GM23338 (cell line): ENCODE results near the gene NRF1. TPM values are rescaled to one million over a fixed set of nuclear protein-coding genes. Genes with fewer than 3 reads are reported as not detected.
A peak's percentile ranks its signal among the peaks of the same experiment; 100 is the strongest.

Experiments
- ATAC-seq: fragments of 200-7000 bp; cut with Tn5 transposase; 3 replicates; pipeline ENCODE4 v1.9.1; 2020
- DNase-seq: peaks from one replicate; pipeline ENCODE4 v3.0.0-alpha.2; 2015; ENCODE audit warnings: low spot score
- H2AFZ ChIP-seq: fragments of 200-600 bp; sonication (generic); 2 replicates; pipeline ENCODE4 v1.8.0; 2016; ENCODE audit warnings: antibody characterized with exemption, mild to moderate bottlenecking, moderate library complexity
- H3F3A ChIP-seq: fragments of 200-600 bp; sonication (generic); replicated peaks from 2 replicates; pipeline ENCODE4 v1.8.0; 2017; ENCODE audit warnings: antibody characterized with exemption, mixed run types, low read depth
- H3K27ac ChIP-seq: fragments of 200-600 bp; sonication (generic); 2 replicates; pipeline ENCODE4 v1.6.1; 2016; ENCODE audit warnings: low read depth
- H3K27me3 ChIP-seq: fragments of 200-600 bp; sonication (generic); 2 replicates; pipeline ENCODE4 v1.8.0; 2016; ENCODE audit warnings: mild to moderate bottlenecking, mixed run types, moderate library complexity; ENCODE audit not compliant: insufficient read depth
- H3K36me3 ChIP-seq: fragments of 200-600 bp; sonication (generic); 2 replicates; pipeline ENCODE4 v1.8.0; 2016; ENCODE audit warnings: mild to moderate bottlenecking; ENCODE audit not compliant: insufficient read depth
- H3K4me1 ChIP-seq: fragments of 200-600 bp; sonication (generic); 2 replicates; pipeline ENCODE4 v1.8.0; 2016; ENCODE audit warnings: mild to moderate bottlenecking, moderate library complexity; ENCODE audit not compliant: insufficient read depth
- H3K4me2 ChIP-seq: fragments of 200-600 bp; sonication (generic); 2 replicates; pipeline ENCODE4 v1.7.1; 2017; ENCODE audit warnings: mixed run types
- H3K4me3 ChIP-seq: fragments of 200-600 bp; sonication (generic); 2 replicates; pipeline ENCODE4 v1.6.1; 2016; ENCODE audit warnings: mixed run types
- H3K79me2 ChIP-seq: fragments of 200-600 bp; sonication (generic); replicated peaks from 2 replicates; pipeline ENCODE4 v1.8.0; 2017; ENCODE audit warnings: mild to moderate bottlenecking; ENCODE audit not compliant: insufficient read depth
- H3K9me2 ChIP-seq: fragments of 200-600 bp; sonication (generic); 2 replicates; pipeline ENCODE4 v1.8.0; 2017; ENCODE audit not compliant: insufficient read depth
- H4K20me1 ChIP-seq: fragments of 200-600 bp; sonication (generic); replicated peaks from 2 replicates; pipeline ENCODE4 v1.8.0; 2017; ENCODE audit warnings: mild to moderate bottlenecking; ENCODE audit not compliant: insufficient read depth
- H3K27ac Mint-ChIP-seq: 2 replicates; pipeline ENCODE4 v1.8.0; 2020; ENCODE audit warnings: inconsistent platforms, mild to moderate bottlenecking, moderate library complexity, mixed read lengths
- H3K27me3 Mint-ChIP-seq: 3 replicates; pipeline ENCODE4 v1.8.0; 2022; ENCODE audit warnings: low read depth, mild to moderate bottlenecking, moderate library complexity, mixed read lengths, inconsistent platforms; ENCODE audit not compliant: insufficient read depth, poor library complexity
- H3K36me3 Mint-ChIP-seq: 3 replicates; pipeline ENCODE4 v1.8.0; 2021; ENCODE audit warnings: low read depth, mild to moderate bottlenecking, inconsistent platforms, moderate library complexity, mixed read lengths
- H3K4me1 Mint-ChIP-seq: 3 replicates; pipeline ENCODE4 v1.8.0; 2020; ENCODE audit warnings: mild to moderate bottlenecking, inconsistent platforms, mixed read lengths
- H3K4me3 Mint-ChIP-seq: 3 replicates; pipeline ENCODE4 v1.8.0; 2021; ENCODE audit warnings: moderate library complexity, mild to moderate bottlenecking, inconsistent platforms, mixed read lengths
- H3K9me3 Mint-ChIP-seq: 3 replicates; pipeline ENCODE4 v1.8.0; 2020; ENCODE audit warnings: moderate library complexity, mild to moderate bottlenecking, inconsistent platforms, mixed read lengths
- CREB1 ChIP-seq: fragments of 250-450 bp; sonication (Bioruptor Pico); IDR thresholded peaks from 2 replicates; pipeline ENCODE4 v1.5.0; 2020; ENCODE audit warnings: low read depth, mild to moderate bottlenecking, moderate library complexity
- CTCF ChIP-seq, 2 experiments: fragments of 200-600 bp in 1 of 2; sonication (generic) in 1 of 2; conservative IDR thresholded peaks; 2 replicates each; pipeline versions ENCODE4 v1.5.1 to v1.6.1; 2016 to 2017; ENCODE audit warnings: antibody characterized with exemption in 2 of 2, low read depth in 2 of 2, mild to moderate bottlenecking in 2 of 2, moderate library complexity in 1 of 2
- ETS1 ChIP-seq: IDR thresholded peaks from 2 replicates; pipeline ENCODE4 v1.6.1; 2016; ENCODE audit warnings: antibody characterized with exemption
- EZH2phosphoT487 ChIP-seq: fragments of 200-600 bp; sonication (generic); IDR thresholded peaks from one replicate; pipeline ENCODE4 v1.8.1; 2018; ENCODE audit warnings: antibody characterized with exemption; ENCODE audit not compliant: unreplicated experiment
- JUNB ChIP-seq: IDR thresholded peaks from one replicate; pipeline ENCODE4 v1.6.1; 2016; ENCODE audit warnings: antibody characterized with exemption; ENCODE audit not compliant: unreplicated experiment
- NANOG ChIP-seq: IDR thresholded peaks from 2 replicates; pipeline ENCODE4 v1.6.1; 2016; ENCODE audit warnings: antibody characterized with exemption, borderline replicate concordance
- STAT1 ChIP-seq: IDR thresholded peaks from one replicate; pipeline ENCODE4 v1.6.1; 2016; ENCODE audit warnings: antibody characterized with exemption; ENCODE audit not compliant: unreplicated experiment
- ZNF114 ChIP-seq: fragments of 250-450 bp; sonication (Bioruptor Pico); IDR thresholded peaks from 2 replicates; pipeline ENCODE4 v1.5.0; 2020; ENCODE audit warnings: mild to moderate bottlenecking, moderate library complexity
- ZNF331 ChIP-seq: fragments of 250-450 bp; sonication (Bioruptor Pico); IDR thresholded peaks from 2 replicates; pipeline ENCODE4 v1.5.0; 2020; ENCODE audit warnings: low read depth, mild to moderate bottlenecking, moderate library complexity
- ZNF462 ChIP-seq: fragments of 250-450 bp; sonication (Bioruptor Pico); IDR thresholded peaks from 2 replicates; pipeline ENCODE4 v1.5.0; 2020; ENCODE audit warnings: mild to moderate bottlenecking, moderate library complexity
- polyA plus RNA-seq: library from polyadenylated mRNA; unstranded; fragments of >200 nt; fragmentation: Nextera tagmentation; extraction: Ambion mirVana; gene quantifications from 2 replicates; pipeline ENCODE4 v1.2.1, GENCODE V29; 2016
- total RNA-seq: library from RNA; depleted of rRNA; stranded (reverse); fragments of >200 nt; shearing (Covaris generic); gene quantifications from 2 replicates; pipeline ENCODE4 v1.2.3, GENCODE V29; 2014

The NRF1 gene
- total and polyA plus RNA-seq, 2 experiments from 2014 or later = 5.3 to 24.6 TPM

- TF ChIP-seq ZNF462 (CRISPR knock-in tag) (no peak), JUNB (no peak), ZNF331 (no peak)
Observed at GRCh38 chr7:129613016-129613337, 1.5 kb downstream of the NRF1 start (continued).

- peaks cover 82% of the 10 kb centered on the region for H3K79me2 ChIP-seq
- H4K20me1 ChIP-seq = peaks cover 60% of the 10 kb centered on the region
- no peak overlapping the region for H3K4me3 ChIP-seq
- peaks cover 3% of the 10 kb centered on the region; the same call in 2 of the 3 replicates for H3K36me3 Mint-ChIP-seq
- no peaks in the 10 kb centered on the region for H3K27me3 ChIP-seq
- H3K27ac ChIP-seq = no peak overlapping the region
- no peaks in the 10 kb centered on the region; the same call in 2 of the 3 replicates for H3K9me3 Mint-ChIP-seq
- H3K4me2 ChIP-seq = 0 out of 2 replicates have a peak overlapping the region, but pooled peaks have one; percentile 9
- peaks cover 40% of the 10 kb centered on the region for H3K4me1 Mint-ChIP-seq
- DNase-seq (no peak), ATAC-seq (no peak)
- H3K27ac Mint-ChIP-seq = no peak overlapping the region
- H3K9me2 ChIP-seq = no peaks in the 10 kb centered on the region
- no peak overlapping the region for H2AFZ ChIP-seq
- H3F3A ChIP-seq = no peaks in the 10 kb centered on the region
- no peak overlapping the region for H3K4me3 Mint-ChIP-seq
- peaks cover 39% of the 10 kb centered on the region for H3K4me1 ChIP-seq
- peaks cover 11% of the 10 kb centered on the region for H3K27me3 Mint-ChIP-seq
- H3K36me3 ChIP-seq = no peaks in the 10 kb centered on the region
- TF ChIP-seq ETS1 (no peak), ZNF114 (no peak), CREB1 (CRISPR knock-in tag) (no peak), JUNB (no peak), CTCF (conservative IDR thresholded peaks at IDR 0.05; ENCODE audit: low read depth in 2 of 2) (no peak), ZNF331 (no peak), STAT1 (no peak), EZH2phosphoT487 (no peak), NANOG (no peak)
Observed at GRCh38 chr7:129615018-129615417, 3.5 kb downstream of the NRF1 start.
